Ascending aorta (tissue), 2 donors: Measurements from ENCODE around the gene PRELID3B. TPM values are rescaled to one million over a fixed set of nuclear protein-coding genes. Genes with fewer than 3 reads are reported as not detected.

Experiments
- DNase-seq, 2 donors: peaks; one replicate each; pipeline ENCODE4 v3.0.0-alpha.2; 2019; ENCODE audit warnings: low spot score in 2 of 2
- H3K27ac ChIP-seq, 2 donors: fragments of 200-600 bp; sonication (generic); one replicate each; pipeline ENCODE4 v1.5.1; 2016 to 2017; ENCODE audit warnings: mild to moderate bottlenecking in 1 of 2
- H3K27me3 ChIP-seq: fragments of 200-600 bp; sonication (generic); one replicate; pipeline ENCODE4 v1.5.1; 2017
- H3K36me3 ChIP-seq, 2 donors: fragments of 200-600 bp; sonication (generic); one replicate each; pipeline ENCODE4 v1.5.1; 2016
- H3K4me1 ChIP-seq, 2 donors: fragments of 200-600 bp; sonication (generic); one replicate each; pipeline ENCODE4 v1.5.1; 2016 to 2017; ENCODE audit warnings: mild to moderate bottlenecking in 1 of 2
- H3K4me3 ChIP-seq, 2 donors: fragments of 200-600 bp; sonication (generic); one replicate each; pipeline ENCODE4 v1.5.1; 2016 to 2017; ENCODE audit warnings: mild to moderate bottlenecking in 1 of 2
- H3K9me3 ChIP-seq, 2 donors: fragments of 200-600 bp; sonication (generic); one replicate each; pipeline ENCODE4 v1.5.1; 2016
- intact Hi-C: fragments of 100-400 bp; cut with DNase I; formaldehyde crosslinking; loops from one replicate; pipeline ENCODE4 v1.15.1; 2023
- total RNA-seq: library from RNA; depleted of rRNA; stranded (reverse); fragments of >200 nt; gene quantifications from one replicate; pipeline ENCODE4 v1.1.0, GENCODE V29; 2016
- TF ChIP-seq, protein P1 (sequence below), 3 experiments: fragments of 200-600 bp in 2 of 3; fragments of 450-650 bp in 1 of 3; sonication (generic) in 2 of 3; IDR thresholded peaks; one replicate each; pipeline ENCODE4 v1.5.1; 2016 to 2019; ENCODE audit warnings: antibody characterized with exemption in 3 of 3, mild to moderate bottlenecking in 1 of 3, moderate library complexity in 1 of 3

The PRELID3B gene
- total RNA-seq, 1 donor from 2014 or later = 13.4 TPM

DNA sequence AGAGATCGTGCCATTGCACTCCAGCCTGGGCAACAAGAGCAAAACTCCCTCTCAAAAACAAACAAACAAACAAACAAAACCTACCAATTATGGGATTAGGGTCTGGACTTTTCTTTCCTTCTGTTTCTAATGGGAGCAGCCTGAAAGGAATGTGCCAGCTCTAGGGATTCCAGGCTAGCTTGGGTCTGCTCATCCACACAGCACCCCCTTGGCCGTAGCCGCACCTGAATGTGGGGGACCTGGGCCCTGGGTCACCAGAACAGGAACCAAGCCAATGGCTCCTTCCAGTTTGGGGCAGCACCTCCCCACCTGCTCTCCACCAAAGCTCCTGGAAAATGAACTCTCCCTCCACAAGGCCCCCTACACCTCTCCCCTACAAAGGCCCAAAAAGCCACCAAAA lies 42.3 kb downstream of the PRELID3B start:
- peaks cover 59 to 66% of the 10 kb centered on the region in 2 donors for H3K36me3 ChIP-seq

DNA sequence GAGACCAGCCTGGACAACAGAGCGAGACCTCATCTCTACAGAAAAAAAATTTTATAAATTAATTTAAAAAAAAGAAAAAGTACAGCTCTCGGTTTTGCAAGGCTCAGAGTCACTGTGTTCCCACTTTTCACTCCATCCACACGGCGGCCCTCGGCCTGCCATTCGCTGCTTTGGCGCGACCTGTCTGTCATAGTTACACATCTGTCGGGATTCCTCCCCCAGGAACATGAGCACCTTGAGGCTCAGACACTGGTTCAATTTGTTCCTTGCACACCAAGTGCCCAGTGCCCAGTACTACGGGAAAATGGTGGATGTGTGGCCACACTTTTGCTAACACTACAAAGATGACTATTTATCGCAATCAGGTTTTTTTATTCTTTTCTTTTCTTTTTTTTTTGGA lies 43.9 kb downstream of the PRELID3B start:
- intact Hi-C loops = loop anchor here (5.0 kb wide), 1 partner anchor 939 kb away; no protein-coding TSS in a partner anchor
- no peak overlapping the region for H3K27ac ChIP-seq
- TF ChIP-seq, protein P1, sequence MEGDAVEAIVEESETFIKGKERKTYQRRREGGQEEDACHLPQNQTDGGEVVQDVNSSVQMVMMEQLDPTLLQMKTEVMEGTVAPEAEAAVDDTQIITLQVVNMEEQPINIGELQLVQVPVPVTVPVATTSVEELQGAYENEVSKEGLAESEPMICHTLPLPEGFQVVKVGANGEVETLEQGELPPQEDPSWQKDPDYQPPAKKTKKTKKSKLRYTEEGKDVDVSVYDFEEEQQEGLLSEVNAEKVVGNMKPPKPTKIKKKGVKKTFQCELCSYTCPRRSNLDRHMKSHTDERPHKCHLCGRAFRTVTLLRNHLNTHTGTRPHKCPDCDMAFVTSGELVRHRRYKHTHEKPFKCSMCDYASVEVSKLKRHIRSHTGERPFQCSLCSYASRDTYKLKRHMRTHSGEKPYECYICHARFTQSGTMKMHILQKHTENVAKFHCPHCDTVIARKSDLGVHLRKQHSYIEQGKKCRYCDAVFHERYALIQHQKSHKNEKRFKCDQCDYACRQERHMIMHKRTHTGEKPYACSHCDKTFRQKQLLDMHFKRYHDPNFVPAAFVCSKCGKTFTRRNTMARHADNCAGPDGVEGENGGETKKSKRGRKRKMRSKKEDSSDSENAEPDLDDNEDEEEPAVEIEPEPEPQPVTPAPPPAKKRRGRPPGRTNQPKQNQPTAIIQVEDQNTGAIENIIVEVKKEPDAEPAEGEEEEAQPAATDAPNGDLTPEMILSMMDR (IDR thresholded peaks at IDR 0.05) = no peak
- H3K4me1 ChIP-seq = no peaks in the 10 kb centered on the region
- no peaks in the 10 kb centered on the region for H3K27me3 ChIP-seq
- no peak for DNase-seq
- peaks cover 72 to 83% of the 10 kb centered on the region in 2 donors for H3K36me3 ChIP-seq
- no peaks in the 10 kb centered on the region for H3K9me3 ChIP-seq
- no peak overlapping the region for H3K4me3 ChIP-seq

More for the DNA sequence above, 42.3 kb downstream of the PRELID3B start:
- intact Hi-C loops = no loop called here
- no peaks in the 10 kb centered on the region for H3K9me3 ChIP-seq
- peaks cover 7 to 8% of the 10 kb centered on the region in 2 donors for H3K4me1 ChIP-seq
- H3K27ac ChIP-seq = no peak overlapping the region
- no peak for DNase-seq
- no peak overlapping the region for H3K4me3 ChIP-seq
- TF ChIP-seq, protein P1 (IDR thresholded peaks at IDR 0.05) = no peak
- H3K27me3 ChIP-seq = no peaks in the 10 kb centered on the region

DNA sequence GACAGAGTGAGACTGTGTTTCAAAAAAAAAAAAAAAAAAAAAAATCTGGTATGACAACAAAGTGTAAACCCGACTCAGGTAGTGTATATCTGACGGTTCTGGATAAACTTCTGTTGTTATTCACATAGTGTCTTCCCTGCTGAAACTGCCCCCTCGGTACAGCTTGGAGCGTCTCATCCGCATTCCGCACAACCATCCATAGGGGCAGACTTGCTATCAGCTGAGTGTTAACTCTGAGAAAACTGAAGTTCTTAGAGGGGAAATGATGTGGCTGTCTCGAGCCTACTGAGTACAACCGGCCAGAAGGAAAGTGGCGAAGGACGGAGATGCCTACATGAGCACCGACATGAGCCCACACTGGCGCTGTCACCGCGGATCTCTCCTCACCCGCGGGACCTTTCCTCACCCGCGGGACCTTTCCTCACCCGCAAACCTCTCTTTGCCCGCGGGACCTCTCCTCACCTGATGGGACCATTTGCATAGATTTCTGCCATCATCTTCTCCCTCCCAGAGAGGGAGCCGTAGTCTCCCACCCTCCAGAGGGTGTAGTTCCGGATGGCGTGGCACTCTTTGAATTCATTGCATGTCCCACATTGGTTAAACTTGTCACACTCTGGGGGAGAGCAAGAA lies 45.3 kb downstream of the PRELID3B start:
- no peak overlapping the region for H3K4me3 ChIP-seq
- H3K27ac ChIP-seq = no peak overlapping the region
- TF ChIP-seq, protein P1 (IDR thresholded peaks at IDR 0.05) = no peak
- intact Hi-C loops = loop anchor here (5.0 kb wide), 1 partner anchor 940 kb away; no protein-coding TSS in a partner anchor
- H3K36me3 ChIP-seq = peaks cover 85 to 96% of the 10 kb centered on the region in 2 donors
- DNase-seq = no peak
- H3K27me3 ChIP-seq = no peaks in the 10 kb centered on the region
- H3K4me1 ChIP-seq = no peaks in the 10 kb centered on the region
- no peaks in the 10 kb centered on the region for H3K9me3 ChIP-seq

DNA sequence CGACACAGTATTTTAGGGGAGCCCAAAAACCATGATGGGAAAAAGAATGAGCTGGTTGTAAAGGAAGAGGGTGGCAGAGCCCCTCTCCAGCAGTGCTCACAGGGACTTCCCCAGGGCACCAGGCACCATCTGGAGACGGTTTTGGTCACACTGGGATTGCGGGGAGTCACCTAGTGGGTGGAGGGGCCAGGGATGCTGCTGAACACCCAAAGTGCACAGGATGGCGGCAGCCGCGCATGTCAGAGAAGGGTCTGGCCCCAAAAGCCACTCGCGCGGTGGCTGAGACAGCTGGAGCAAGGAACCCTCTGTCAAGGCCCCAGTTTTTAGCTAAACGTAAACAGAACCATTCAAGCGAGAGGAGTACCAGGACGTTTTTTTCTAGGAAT lies 46.4 kb downstream of the PRELID3B start:
- intact Hi-C loops = loop anchor here (5.0 kb wide), 1 partner anchor 941 kb away; no protein-coding TSS in a partner anchor
- H3K36me3 ChIP-seq = peaks cover 83 to 94% of the 10 kb centered on the region in 2 donors

DNA sequence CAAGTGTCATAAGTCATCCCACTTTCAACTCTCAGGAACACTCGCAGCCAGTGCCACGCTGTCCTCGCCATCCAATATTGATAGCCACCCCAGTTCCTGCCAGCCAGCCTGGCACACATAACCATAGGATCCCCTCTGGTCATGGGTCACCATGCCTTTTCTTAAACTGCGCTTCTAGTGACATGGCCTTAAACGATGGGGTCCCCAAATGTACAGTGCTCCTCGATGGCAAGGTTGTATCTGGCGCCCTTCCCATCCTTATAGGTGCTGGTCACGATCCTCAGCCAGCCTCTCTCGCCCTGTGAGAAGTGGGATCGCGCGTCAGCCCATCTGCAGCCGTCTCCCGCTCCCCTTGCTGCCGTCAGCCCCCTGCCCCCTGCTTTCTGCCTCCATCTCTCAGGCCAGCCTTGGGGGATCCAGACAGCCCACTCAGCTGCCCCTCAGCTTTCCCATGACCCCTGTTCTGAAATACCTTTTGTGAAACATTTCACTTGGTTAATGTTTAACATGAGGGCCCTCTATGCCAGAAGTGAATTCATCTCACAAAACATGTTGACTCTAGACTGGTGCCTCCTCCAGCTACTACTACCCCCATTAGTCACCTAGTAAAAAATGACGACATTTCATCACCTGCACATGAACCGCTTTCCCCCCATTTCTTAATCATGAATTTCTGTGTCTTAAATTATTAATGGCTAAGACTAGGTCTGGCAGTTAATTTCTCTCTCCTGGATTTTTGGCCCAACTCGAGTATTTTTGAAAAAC lies 46.9 kb downstream of the PRELID3B start:
- peaks cover 83 to 94% of the 10 kb centered on the region in 2 donors for H3K36me3 ChIP-seq
- TF ChIP-seq, protein P1 (IDR thresholded peaks at IDR 0.05) = no peak
- DNase-seq = no peak
- H3K27me3 ChIP-seq = no peaks in the 10 kb centered on the region
- peak overlapping the region in 1 of 2 donors; percentile 2 for H3K27ac ChIP-seq
- intact Hi-C loops = loop anchor here (5.0 kb wide), 1 partner anchor 942 kb away; no protein-coding TSS in a partner anchor
- H3K9me3 ChIP-seq = no peaks in the 10 kb centered on the region
- no peaks in the 10 kb centered on the region for H3K4me1 ChIP-seq
- no peak overlapping the region for H3K4me3 ChIP-seq

More for the DNA sequence above, 46.4 kb downstream of the PRELID3B start:
- no peaks in the 10 kb centered on the region for H3K27me3 ChIP-seq
- H3K27ac ChIP-seq = no peak overlapping the region
- H3K9me3 ChIP-seq = no peaks in the 10 kb centered on the region
- H3K4me1 ChIP-seq = no peaks in the 10 kb centered on the region
- no peak overlapping the region for H3K4me3 ChIP-seq
- TF ChIP-seq, protein P1 (IDR thresholded peaks at IDR 0.05) = no peak
- no peak for DNase-seq
